GM23338 (cell line): Measurements from ENCODE around the gene CTNND2. TPM values are rescaled to one million over a fixed set of nuclear protein-coding genes. Genes with fewer than 3 reads are reported as not detected.

Experiments
- ATAC-seq: fragments of 200-7000 bp; cut with Tn5 transposase; 3 replicates; pipeline ENCODE4 v1.9.1; 2020
- DNase-seq: peaks from one replicate; pipeline ENCODE4 v3.0.0-alpha.2; 2015; ENCODE audit warnings: low spot score
- H2AFZ ChIP-seq: fragments of 200-600 bp; sonication (generic); 2 replicates; pipeline ENCODE4 v1.8.0; 2016; ENCODE audit warnings: antibody characterized with exemption, mild to moderate bottlenecking, moderate library complexity
- H3F3A ChIP-seq: fragments of 200-600 bp; sonication (generic); replicated peaks from 2 replicates; pipeline ENCODE4 v1.8.0; 2017; ENCODE audit warnings: antibody characterized with exemption, mixed run types, low read depth
- H3K27ac ChIP-seq: fragments of 200-600 bp; sonication (generic); 2 replicates; pipeline ENCODE4 v1.6.1; 2016; ENCODE audit warnings: low read depth
- H3K27me3 ChIP-seq: fragments of 200-600 bp; sonication (generic); 2 replicates; pipeline ENCODE4 v1.8.0; 2016; ENCODE audit warnings: mild to moderate bottlenecking, mixed run types, moderate library complexity; ENCODE audit not compliant: insufficient read depth
- H3K36me3 ChIP-seq: fragments of 200-600 bp; sonication (generic); 2 replicates; pipeline ENCODE4 v1.8.0; 2016; ENCODE audit warnings: mild to moderate bottlenecking; ENCODE audit not compliant: insufficient read depth
- H3K4me1 ChIP-seq: fragments of 200-600 bp; sonication (generic); 2 replicates; pipeline ENCODE4 v1.8.0; 2016; ENCODE audit warnings: mild to moderate bottlenecking, moderate library complexity; ENCODE audit not compliant: insufficient read depth
- H3K4me2 ChIP-seq: fragments of 200-600 bp; sonication (generic); 2 replicates; pipeline ENCODE4 v1.7.1; 2017; ENCODE audit warnings: mixed run types
- H3K4me3 ChIP-seq: fragments of 200-600 bp; sonication (generic); 2 replicates; pipeline ENCODE4 v1.6.1; 2016; ENCODE audit warnings: mixed run types
- H3K79me2 ChIP-seq: fragments of 200-600 bp; sonication (generic); replicated peaks from 2 replicates; pipeline ENCODE4 v1.8.0; 2017; ENCODE audit warnings: mild to moderate bottlenecking; ENCODE audit not compliant: insufficient read depth
- H3K9me2 ChIP-seq: fragments of 200-600 bp; sonication (generic); 2 replicates; pipeline ENCODE4 v1.8.0; 2017; ENCODE audit not compliant: insufficient read depth
- H4K20me1 ChIP-seq: fragments of 200-600 bp; sonication (generic); replicated peaks from 2 replicates; pipeline ENCODE4 v1.8.0; 2017; ENCODE audit warnings: mild to moderate bottlenecking; ENCODE audit not compliant: insufficient read depth
- H3K27ac Mint-ChIP-seq: 2 replicates; pipeline ENCODE4 v1.8.0; 2020; ENCODE audit warnings: inconsistent platforms, mild to moderate bottlenecking, moderate library complexity, mixed read lengths
- H3K27me3 Mint-ChIP-seq: 3 replicates; pipeline ENCODE4 v1.8.0; 2022; ENCODE audit warnings: low read depth, mild to moderate bottlenecking, moderate library complexity, mixed read lengths, inconsistent platforms; ENCODE audit not compliant: insufficient read depth, poor library complexity
- H3K36me3 Mint-ChIP-seq: 3 replicates; pipeline ENCODE4 v1.8.0; 2021; ENCODE audit warnings: low read depth, mild to moderate bottlenecking, inconsistent platforms, moderate library complexity, mixed read lengths
- H3K4me1 Mint-ChIP-seq: 3 replicates; pipeline ENCODE4 v1.8.0; 2020; ENCODE audit warnings: mild to moderate bottlenecking, inconsistent platforms, mixed read lengths
- H3K4me3 Mint-ChIP-seq: 3 replicates; pipeline ENCODE4 v1.8.0; 2021; ENCODE audit warnings: moderate library complexity, mild to moderate bottlenecking, inconsistent platforms, mixed read lengths
- H3K9me3 Mint-ChIP-seq: 3 replicates; pipeline ENCODE4 v1.8.0; 2020; ENCODE audit warnings: moderate library complexity, mild to moderate bottlenecking, inconsistent platforms, mixed read lengths
- EZH2 ChIP-seq: fragments of 200-600 bp; sonication (generic); IDR thresholded peaks from one replicate; pipeline ENCODE4 v1.8.0; 2017; ENCODE audit warnings: antibody characterized with exemption, mild to moderate bottlenecking, low read depth; ENCODE audit not compliant: unreplicated experiment
- EZH2phosphoT487 ChIP-seq: fragments of 200-600 bp; sonication (generic); IDR thresholded peaks from one replicate; pipeline ENCODE4 v1.8.1; 2018; ENCODE audit warnings: antibody characterized with exemption; ENCODE audit not compliant: unreplicated experiment
- NANOG ChIP-seq: IDR thresholded peaks from 2 replicates; pipeline ENCODE4 v1.6.1; 2016; ENCODE audit warnings: antibody characterized with exemption, borderline replicate concordance
- ZNF114 ChIP-seq: fragments of 250-450 bp; sonication (Bioruptor Pico); IDR thresholded peaks from 2 replicates; pipeline ENCODE4 v1.5.0; 2020; ENCODE audit warnings: mild to moderate bottlenecking, moderate library complexity
- ZNF331 ChIP-seq: fragments of 250-450 bp; sonication (Bioruptor Pico); IDR thresholded peaks from 2 replicates; pipeline ENCODE4 v1.5.0; 2020; ENCODE audit warnings: low read depth, mild to moderate bottlenecking, moderate library complexity
- polyA plus RNA-seq: library from polyadenylated mRNA; unstranded; fragments of >200 nt; fragmentation: Nextera tagmentation; extraction: Ambion mirVana; gene quantifications from 2 replicates; pipeline ENCODE4 v1.2.1, GENCODE V29; 2016
- total RNA-seq: library from RNA; depleted of rRNA; stranded (reverse); fragments of >200 nt; shearing (Covaris generic); gene quantifications from 2 replicates; pipeline ENCODE4 v1.2.3, GENCODE V29; 2014
- TF ChIP-seq, protein P1 (sequence below), 2 experiments: fragments of 200-600 bp in 1 of 2; sonication (generic) in 1 of 2; conservative IDR thresholded peaks; 2 replicates each; pipeline versions ENCODE4 v1.5.1 to v1.6.1; 2016 to 2017; ENCODE audit warnings: antibody characterized with exemption in 2 of 2, low read depth in 2 of 2, mild to moderate bottlenecking in 2 of 2, moderate library complexity in 1 of 2
- TF ChIP-seq, protein P2 (sequence below): IDR thresholded peaks from one replicate; pipeline ENCODE4 v1.6.1; 2018; ENCODE audit warnings: antibody characterized with exemption; ENCODE audit not compliant: unreplicated experiment
- TF ChIP-seq, protein P3 (sequence below): fragments of 250-450 bp; sonication (Bioruptor Pico); IDR thresholded peaks from 2 replicates; pipeline ENCODE4 v1.5.0; 2020; ENCODE audit warnings: mild to moderate bottlenecking, moderate library complexity

The CTNND2 gene
- total and polyA plus RNA-seq, 2 experiments from 2014 or later, result 5.1 to 7.0 TPM

DNA sequence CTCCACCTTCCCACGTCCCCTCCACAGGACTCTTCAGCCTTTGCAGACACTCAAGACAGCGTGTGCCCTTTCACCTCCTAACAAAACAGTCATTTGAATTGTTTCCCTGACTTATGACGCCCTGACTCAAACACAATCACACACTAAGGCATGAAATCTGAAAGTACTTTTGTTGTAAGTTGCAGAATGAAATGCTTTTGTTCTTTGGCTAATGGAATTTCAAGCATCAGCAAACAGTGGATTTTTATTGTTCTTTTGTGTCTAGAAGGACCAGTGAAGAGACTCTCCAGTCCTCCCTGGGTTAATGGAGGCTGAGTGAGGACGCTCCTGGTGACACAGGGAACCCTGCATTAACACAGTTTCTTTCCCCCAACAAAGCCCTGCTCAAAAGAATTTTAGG, 380.1 kb downstream of the CTNND2 start (continued):
- TF ChIP-seq, protein P1, sequence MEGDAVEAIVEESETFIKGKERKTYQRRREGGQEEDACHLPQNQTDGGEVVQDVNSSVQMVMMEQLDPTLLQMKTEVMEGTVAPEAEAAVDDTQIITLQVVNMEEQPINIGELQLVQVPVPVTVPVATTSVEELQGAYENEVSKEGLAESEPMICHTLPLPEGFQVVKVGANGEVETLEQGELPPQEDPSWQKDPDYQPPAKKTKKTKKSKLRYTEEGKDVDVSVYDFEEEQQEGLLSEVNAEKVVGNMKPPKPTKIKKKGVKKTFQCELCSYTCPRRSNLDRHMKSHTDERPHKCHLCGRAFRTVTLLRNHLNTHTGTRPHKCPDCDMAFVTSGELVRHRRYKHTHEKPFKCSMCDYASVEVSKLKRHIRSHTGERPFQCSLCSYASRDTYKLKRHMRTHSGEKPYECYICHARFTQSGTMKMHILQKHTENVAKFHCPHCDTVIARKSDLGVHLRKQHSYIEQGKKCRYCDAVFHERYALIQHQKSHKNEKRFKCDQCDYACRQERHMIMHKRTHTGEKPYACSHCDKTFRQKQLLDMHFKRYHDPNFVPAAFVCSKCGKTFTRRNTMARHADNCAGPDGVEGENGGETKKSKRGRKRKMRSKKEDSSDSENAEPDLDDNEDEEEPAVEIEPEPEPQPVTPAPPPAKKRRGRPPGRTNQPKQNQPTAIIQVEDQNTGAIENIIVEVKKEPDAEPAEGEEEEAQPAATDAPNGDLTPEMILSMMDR (conservative IDR thresholded peaks at IDR 0.05; ENCODE audit: low read depth in 2 of 2), result no peak
- TF ChIP-seq EZH2, result no peak

DNA sequence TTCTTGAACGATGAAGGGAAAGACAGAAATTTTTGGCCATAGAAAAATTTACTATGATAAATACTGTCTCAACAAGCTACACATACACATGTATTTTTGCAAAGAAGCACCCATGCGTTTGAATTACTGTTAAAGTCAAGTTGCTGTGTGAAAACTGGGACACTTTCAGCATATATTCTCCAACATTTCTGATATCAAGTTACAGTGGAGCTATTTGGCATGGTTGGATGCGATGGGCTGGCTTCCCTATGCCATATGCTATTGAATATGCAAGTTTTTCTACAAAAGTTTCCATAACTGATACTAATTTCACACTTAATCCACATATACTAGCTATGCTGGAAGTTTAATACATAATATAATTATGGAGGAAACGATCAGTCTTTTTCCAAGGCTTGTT, 381.4 kb downstream of the CTNND2 start:
- H3K27ac ChIP-seq, result no peak overlapping the region
- H3K4me1 ChIP-seq, result peaks cover 14% of the 10 kb centered on the region
- H2AFZ ChIP-seq, result no peak overlapping the region
- no peaks in the 10 kb centered on the region for H4K20me1 ChIP-seq
- no peak overlapping the region for H3K27ac Mint-ChIP-seq
- H3K79me2 ChIP-seq, result no peaks in the 10 kb centered on the region
- H3K36me3 ChIP-seq, result no peaks in the 10 kb centered on the region
- H3K4me3 ChIP-seq, result no peak overlapping the region
- peaks cover 22% of the 10 kb centered on the region for H3K4me1 Mint-ChIP-seq
- H3F3A ChIP-seq, result no peaks in the 10 kb centered on the region
- H3K27me3 Mint-ChIP-seq, result no peaks in the 10 kb centered on the region
- H3K27me3 ChIP-seq, result no peaks in the 10 kb centered on the region
- H3K9me3 Mint-ChIP-seq, result no peaks in the 10 kb centered on the region
- ATAC-seq (no peak), DNase-seq (no peak)
- H3K4me3 Mint-ChIP-seq, result no peak overlapping the region
- H3K4me2 ChIP-seq, result no peak overlapping the region
- TF ChIP-seq EZH2 (no peak), EZH2phosphoT487 (no peak), ZNF114 (CRISPR knock-in tag) (no peak), NANOG (no peak)
- TF ChIP-seq, protein P2, sequence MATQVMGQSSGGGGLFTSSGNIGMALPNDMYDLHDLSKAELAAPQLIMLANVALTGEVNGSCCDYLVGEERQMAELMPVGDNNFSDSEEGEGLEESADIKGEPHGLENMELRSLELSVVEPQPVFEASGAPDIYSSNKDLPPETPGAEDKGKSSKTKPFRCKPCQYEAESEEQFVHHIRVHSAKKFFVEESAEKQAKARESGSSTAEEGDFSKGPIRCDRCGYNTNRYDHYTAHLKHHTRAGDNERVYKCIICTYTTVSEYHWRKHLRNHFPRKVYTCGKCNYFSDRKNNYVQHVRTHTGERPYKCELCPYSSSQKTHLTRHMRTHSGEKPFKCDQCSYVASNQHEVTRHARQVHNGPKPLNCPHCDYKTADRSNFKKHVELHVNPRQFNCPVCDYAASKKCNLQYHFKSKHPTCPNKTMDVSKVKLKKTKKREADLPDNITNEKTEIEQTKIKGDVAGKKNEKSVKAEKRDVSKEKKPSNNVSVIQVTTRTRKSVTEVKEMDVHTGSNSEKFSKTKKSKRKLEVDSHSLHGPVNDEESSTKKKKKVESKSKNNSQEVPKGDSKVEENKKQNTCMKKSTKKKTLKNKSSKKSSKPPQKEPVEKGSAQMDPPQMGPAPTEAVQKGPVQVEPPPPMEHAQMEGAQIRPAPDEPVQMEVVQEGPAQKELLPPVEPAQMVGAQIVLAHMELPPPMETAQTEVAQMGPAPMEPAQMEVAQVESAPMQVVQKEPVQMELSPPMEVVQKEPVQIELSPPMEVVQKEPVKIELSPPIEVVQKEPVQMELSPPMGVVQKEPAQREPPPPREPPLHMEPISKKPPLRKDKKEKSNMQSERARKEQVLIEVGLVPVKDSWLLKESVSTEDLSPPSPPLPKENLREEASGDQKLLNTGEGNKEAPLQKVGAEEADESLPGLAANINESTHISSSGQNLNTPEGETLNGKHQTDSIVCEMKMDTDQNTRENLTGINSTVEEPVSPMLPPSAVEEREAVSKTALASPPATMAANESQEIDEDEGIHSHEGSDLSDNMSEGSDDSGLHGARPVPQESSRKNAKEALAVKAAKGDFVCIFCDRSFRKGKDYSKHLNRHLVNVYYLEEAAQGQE, result no peak
- H3K9me2 ChIP-seq, result no peaks in the 10 kb centered on the region
- H3K36me3 Mint-ChIP-seq, result no peaks in the 10 kb centered on the region

DNA sequence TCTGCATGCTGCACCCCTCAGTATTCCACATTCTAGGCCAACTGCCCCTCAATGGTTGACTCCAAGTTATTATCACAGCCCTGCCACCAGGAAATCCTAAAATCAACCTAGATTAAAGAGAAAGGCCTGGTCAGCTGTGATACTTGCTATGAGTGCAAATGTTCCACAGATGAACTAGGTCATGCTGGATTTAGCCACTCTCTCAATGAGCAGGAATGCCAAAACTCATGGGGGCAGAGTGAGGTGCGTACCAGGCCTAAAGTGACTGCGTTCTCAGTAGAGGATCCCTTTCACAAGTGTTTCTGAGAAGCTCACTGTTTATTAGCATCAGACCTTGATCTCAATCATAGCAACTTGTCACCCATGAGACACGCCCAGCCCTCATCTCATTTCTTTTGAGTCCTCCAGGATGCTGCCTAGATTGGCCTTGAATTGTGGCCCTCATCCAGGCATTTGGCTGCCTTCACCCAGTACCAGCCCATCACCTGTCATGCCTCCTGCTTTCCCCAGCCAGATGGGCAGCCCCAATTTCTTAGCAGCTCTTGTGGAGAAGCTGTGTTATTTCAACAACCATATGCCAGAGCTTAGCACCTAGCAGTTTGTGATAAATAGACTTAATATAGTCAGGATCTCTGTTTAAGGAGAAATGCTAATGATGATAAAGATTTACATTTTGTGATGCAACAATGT, 383.9 kb downstream of the CTNND2 start:
- Mint-ChIP-seq H3K27me3 (no peaks in the 10 kb centered on the region), H3K4me1 (peaks cover 21% of the 10 kb centered on the region), H3K36me3 (no peaks in the 10 kb centered on the region), H3K27ac (no peak overlapping the region), H3K9me3 (no peaks in the 10 kb centered on the region), H3K4me3 (no peak overlapping the region)
- H3K79me2 ChIP-seq, result no peaks in the 10 kb centered on the region
- no peaks in the 10 kb centered on the region for H4K20me1 ChIP-seq
- no peaks in the 10 kb centered on the region for H3F3A ChIP-seq
- H2AFZ ChIP-seq, result no peak overlapping the region
- H3K4me3 ChIP-seq, result no peak overlapping the region
- no peak for ATAC-seq
- H3K27ac ChIP-seq, result no peak overlapping the region
- no peak for DNase-seq
- H3K36me3 ChIP-seq, result no peaks in the 10 kb centered on the region
- H3K27me3 ChIP-seq, result no peaks in the 10 kb centered on the region
- H3K9me2 ChIP-seq, result no peaks in the 10 kb centered on the region
- no peak overlapping the region for H3K4me2 ChIP-seq
- peaks cover 12% of the 10 kb centered on the region for H3K4me1 ChIP-seq
- TF ChIP-seq, protein P3, sequence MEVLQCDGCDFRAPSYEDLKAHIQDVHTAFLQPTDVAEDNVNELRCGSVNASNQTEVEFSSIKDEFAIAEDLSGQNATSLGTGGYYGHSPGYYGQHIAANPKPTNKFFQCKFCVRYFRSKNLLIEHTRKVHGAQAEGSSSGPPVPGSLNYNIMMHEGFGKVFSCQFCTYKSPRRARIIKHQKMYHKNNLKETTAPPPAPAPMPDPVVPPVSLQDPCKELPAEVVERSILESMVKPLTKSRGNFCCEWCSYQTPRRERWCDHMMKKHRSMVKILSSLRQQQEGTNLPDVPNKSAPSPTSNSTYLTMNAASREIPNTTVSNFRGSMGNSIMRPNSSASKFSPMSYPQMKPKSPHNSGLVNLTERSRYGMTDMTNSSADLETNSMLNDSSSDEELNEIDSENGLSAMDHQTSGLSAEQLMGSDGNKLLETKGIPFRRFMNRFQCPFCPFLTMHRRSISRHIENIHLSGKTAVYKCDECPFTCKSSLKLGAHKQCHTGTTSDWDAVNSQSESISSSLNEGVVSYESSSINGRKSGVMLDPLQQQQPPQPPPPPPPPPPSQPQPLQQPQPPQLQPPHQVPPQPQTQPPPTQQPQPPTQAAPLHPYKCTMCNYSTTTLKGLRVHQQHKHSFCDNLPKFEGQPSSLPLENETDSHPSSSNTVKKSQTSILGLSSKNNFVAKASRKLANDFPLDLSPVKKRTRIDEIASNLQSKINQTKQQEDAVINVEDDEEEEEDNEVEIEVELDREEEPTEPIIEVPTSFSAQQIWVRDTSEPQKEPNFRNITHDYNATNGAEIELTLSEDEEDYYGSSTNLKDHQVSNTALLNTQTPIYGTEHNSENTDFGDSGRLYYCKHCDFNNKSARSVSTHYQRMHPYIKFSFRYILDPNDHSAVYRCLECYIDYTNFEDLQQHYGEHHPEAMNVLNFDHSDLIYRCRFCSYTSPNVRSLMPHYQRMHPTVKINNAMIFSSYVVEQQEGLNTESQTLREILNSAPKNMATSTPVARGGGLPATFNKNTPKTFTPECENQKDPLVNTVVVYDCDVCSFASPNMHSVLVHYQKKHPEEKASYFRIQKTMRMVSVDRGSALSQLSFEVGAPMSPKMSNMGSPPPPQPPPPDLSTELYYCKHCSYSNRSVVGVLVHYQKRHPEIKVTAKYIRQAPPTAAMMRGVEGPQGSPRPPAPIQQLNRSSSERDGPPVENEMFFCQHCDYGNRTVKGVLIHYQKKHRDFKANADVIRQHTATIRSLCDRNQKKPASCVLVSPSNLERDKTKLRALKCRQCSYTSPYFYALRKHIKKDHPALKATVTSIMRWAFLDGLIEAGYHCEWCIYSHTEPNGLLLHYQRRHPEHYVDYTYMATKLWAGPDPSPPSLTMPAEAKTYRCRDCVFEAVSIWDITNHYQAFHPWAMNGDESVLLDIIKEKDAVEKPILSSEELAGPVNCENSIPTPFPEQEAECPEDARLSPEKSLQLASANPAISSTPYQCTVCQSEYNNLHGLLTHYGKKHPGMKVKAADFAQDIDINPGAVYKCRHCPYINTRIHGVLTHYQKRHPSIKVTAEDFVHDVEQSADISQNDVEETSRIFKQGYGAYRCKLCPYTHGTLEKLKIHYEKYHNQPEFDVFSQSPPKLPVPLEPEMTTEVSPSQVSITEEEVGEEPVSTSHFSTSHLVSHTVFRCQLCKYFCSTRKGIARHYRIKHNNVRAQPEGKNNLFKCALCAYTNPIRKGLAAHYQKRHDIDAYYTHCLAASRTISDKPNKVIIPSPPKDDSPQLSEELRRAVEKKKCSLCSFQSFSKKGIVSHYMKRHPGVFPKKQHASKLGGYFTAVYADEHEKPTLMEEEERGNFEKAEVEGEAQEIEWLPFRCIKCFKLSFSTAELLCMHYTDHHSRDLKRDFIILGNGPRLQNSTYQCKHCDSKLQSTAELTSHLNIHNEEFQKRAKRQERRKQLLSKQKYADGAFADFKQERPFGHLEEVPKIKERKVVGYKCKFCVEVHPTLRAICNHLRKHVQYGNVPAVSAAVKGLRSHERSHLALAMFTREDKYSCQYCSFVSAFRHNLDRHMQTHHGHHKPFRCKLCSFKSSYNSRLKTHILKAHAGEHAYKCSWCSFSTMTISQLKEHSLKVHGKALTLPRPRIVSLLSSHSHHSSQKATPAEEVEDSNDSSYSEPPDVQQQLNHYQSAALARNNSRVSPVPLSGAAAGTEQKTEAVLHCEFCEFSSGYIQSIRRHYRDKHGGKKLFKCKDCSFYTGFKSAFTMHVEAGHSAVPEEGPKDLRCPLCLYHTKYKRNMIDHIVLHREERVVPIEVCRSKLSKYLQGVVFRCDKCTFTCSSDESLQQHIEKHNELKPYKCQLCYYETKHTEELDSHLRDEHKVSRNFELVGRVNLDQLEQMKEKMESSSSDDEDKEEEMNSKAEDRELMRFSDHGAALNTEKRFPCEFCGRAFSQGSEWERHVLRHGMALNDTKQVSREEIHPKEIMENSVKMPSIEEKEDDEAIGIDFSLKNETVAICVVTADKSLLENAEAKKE (CRISPR knock-in tag), result no peak
- TF ChIP-seq ZNF331 (CRISPR knock-in tag), result no peak
